ENCODE results near the gene STMP1. TPM values are rescaled to one million over a fixed set of nuclear protein-coding genes. Genes with fewer than 3 reads are reported as not detected.

The STMP1 gene
- total RNA-seq (2022) = 23.8 and 25.6 TPM in 2 replicates
- percentile 81 among the genes with signal in this experiment for Bru-seq, nascent RNA
- BruChase-seq, experiment 1, labeled RNA remaining after a 6-hour chase = percentile 85 among the genes with signal in this experiment
- percentile 82 among the genes with signal in this experiment for BruChase-seq, experiment 2, labeled RNA remaining after a 2-hour chase
- long read RNA-seq, transcript STMP1-202 (3 exons, 2,450 nt) = major isoform, 62 of 68 reads
- long read RNA-seq, partial matches to known transcripts = 0 of 68 reads
- long read RNA-seq, other reads (novel, unspliced or antisense) = 6 of 68 reads

GRCh38 chr7:135662373-135663114, at the start of gene STMP1:
STMP1 (plus strand) TSS chr7:135662514.
- Mint-ChIP-seq H3K27me3 (ENCODE audit: unreplicated experiment) (no peaks in the 10 kb centered on the region), H3K9me3 (ENCODE audit: low read depth, unreplicated experiment) (no peaks in the 10 kb centered on the region), H3K36me3 (ENCODE audit: insufficient read depth, unreplicated experiment) (peaks cover 23% of the 10 kb centered on the region), H3K27ac (ENCODE audit: unreplicated experiment) (peak within 1 kb of the TSS; percentile 93), H3K4me3 (ENCODE audit: low read depth, unreplicated experiment) (peak within 1 kb of the TSS; percentile 98), H3K4me1 (ENCODE audit: low read depth, unreplicated experiment) (peaks cover 13% of the 10 kb centered on the region)
- CTCF ChIA-PET = no interaction called here
- no TSS peak for BruUV-seq (replicated peaks)
- intact Hi-C loops (cut with micrococcal nuclease; ENCODE audit: unreplicated experiment) = no loop called here
- peak; percentile 61 for TF ChIP-seq CTCF (IDR thresholded peaks at IDR 0.05; ENCODE audit: unreplicated experiment)
- peak; percentile 98 for DNase-seq

- no peak for DNase-seq
- no peaks in the 10 kb centered on the region for H3K4me1 Mint-ChIP-seq (ENCODE audit: low read depth, unreplicated experiment)
- H3K27me3 Mint-ChIP-seq (ENCODE audit: unreplicated experiment) = no peaks in the 10 kb centered on the region
- no peak for TF ChIP-seq CTCF (IDR thresholded peaks at IDR 0.05; ENCODE audit: unreplicated experiment)
- no peak overlapping the region for H3K27ac Mint-ChIP-seq (ENCODE audit: unreplicated experiment)
- H3K9me3 Mint-ChIP-seq (ENCODE audit: low read depth, unreplicated experiment) = no peaks in the 10 kb centered on the region
- no TSS peak for BruUV-seq (replicated peaks)
- CTCF ChIA-PET = no interaction called here
- no peak overlapping the region for H3K4me3 Mint-ChIP-seq (ENCODE audit: low read depth, unreplicated experiment)
- peaks cover 9% of the 10 kb centered on the region for H3K36me3 Mint-ChIP-seq (ENCODE audit: insufficient read depth, unreplicated experiment)
- intact Hi-C loops (cut with micrococcal nuclease; ENCODE audit: unreplicated experiment) = no loop called here
Measured at GRCh38 chr7:135616136-135616535, 46.2 kb upstream of the STMP1 start.

GRCh38 chr7:135617781-135618180, 44.5 kb upstream of the STMP1 start:
- no peaks in the 10 kb centered on the region for H3K9me3 Mint-ChIP-seq (ENCODE audit: low read depth, unreplicated experiment)
- intact Hi-C loops (cut with micrococcal nuclease; ENCODE audit: unreplicated experiment) = no loop called here
- CTCF ChIA-PET = no interaction called here
- no peak overlapping the region for H3K27ac Mint-ChIP-seq (ENCODE audit: unreplicated experiment)
- H3K27me3 Mint-ChIP-seq (ENCODE audit: unreplicated experiment) = no peaks in the 10 kb centered on the region
- no peaks in the 10 kb centered on the region for H3K4me1 Mint-ChIP-seq (ENCODE audit: low read depth, unreplicated experiment)
- no peak overlapping the region for H3K4me3 Mint-ChIP-seq (ENCODE audit: low read depth, unreplicated experiment)
- peaks cover 4% of the 10 kb centered on the region for H3K36me3 Mint-ChIP-seq (ENCODE audit: insufficient read depth, unreplicated experiment)
- DNase-seq = no peak
- BruUV-seq (replicated peaks) = no TSS peak
- no peak for TF ChIP-seq CTCF (IDR thresholded peaks at IDR 0.05; ENCODE audit: unreplicated experiment)

GRCh38 chr7:135618510-135618909, 43.8 kb upstream of the STMP1 start:
- no peak for TF ChIP-seq CTCF (IDR thresholded peaks at IDR 0.05; ENCODE audit: unreplicated experiment)
- H3K27me3 Mint-ChIP-seq (ENCODE audit: unreplicated experiment) = no peaks in the 10 kb centered on the region
- no peak overlapping the region for H3K4me3 Mint-ChIP-seq (ENCODE audit: low read depth, unreplicated experiment)
- no peaks in the 10 kb centered on the region for H3K4me1 Mint-ChIP-seq (ENCODE audit: low read depth, unreplicated experiment)
- peaks cover 4% of the 10 kb centered on the region for H3K36me3 Mint-ChIP-seq (ENCODE audit: insufficient read depth, unreplicated experiment)
- DNase-seq = no peak
- H3K9me3 Mint-ChIP-seq (ENCODE audit: low read depth, unreplicated experiment) = no peaks in the 10 kb centered on the region
- BruUV-seq (replicated peaks) = no TSS peak
- H3K27ac Mint-ChIP-seq (ENCODE audit: unreplicated experiment) = no peak overlapping the region
- CTCF ChIA-PET = no interaction called here
- intact Hi-C loops (cut with micrococcal nuclease; ENCODE audit: unreplicated experiment) = no loop called here
